HepG2 (cell line): ENCODE measurements around the gene PFDN1. TPM values are rescaled to one million over a fixed set of nuclear protein-coding genes. Genes with fewer than 3 reads are reported as not detected.

Source experiments
- ATAC-seq: fragments of 200-7000 bp; cut with Tn5 transposase; 3 replicates; pipeline ENCODE4 v1.9.1; 2020; ENCODE audit warnings: mild to moderate bottlenecking, moderate library complexity
- BruUV-seq: library from RNA; stranded (reverse); fragments of 400-500 nt; replicated peaks from 2 replicates; lab custom pipeline; 2021; lab: Mats Ljungman, UMichigan
- CTCF ChIA-PET: fragments of 300-600 bp; formaldehyde crosslinking; extraction: SDS; loops from one replicate; lab custom pipeline; 2021; ENCODE audit warnings: low total read pairs, inconsistent platforms, low intra/inter-chr PET ratio; lab: Yijun Ruan, JAX
- POLR2A ChIA-PET: fragments of 350-600 bp; sonication (Branson Sonifier 250); formaldehyde crosslinking; loops from one replicate; lab custom pipeline; 2020; ENCODE audit warnings: antibody characterized with exemption, inconsistent platforms; lab: Yijun Ruan, JAX
- DNase-seq: peaks from one replicate; pipeline ENCODE4 v3.0.0-alpha.2; 2015; ENCODE audit warnings: low spot score
- FAIRE-seq: peaks from 3 replicates; lab custom pipeline; 2011; peaks lifted over from hg19 to GRCh38; lab: Jason Lieb, UNC
- H2AFZ ChIP-seq: one replicate; pipeline ENCODE4 v1.6.1; 2011; ENCODE audit warnings: low read length, inconsistent platforms
- H3K27ac ChIP-seq: fragments of 300-600 bp; 3 replicates; pipeline ENCODE4 v1.8.0; 2011; ENCODE audit warnings: mixed run types, mild to moderate bottlenecking, mixed read lengths, low read length, inconsistent platforms; ENCODE audit not compliant: insufficient read depth; ENCODE audit errors: extremely low read length
- H3K27me3 ChIP-seq, 2 experiments: fragments of 200-600 bp in 1 of 2; 2 replicates in 1 of 2; 3 replicates in 1 of 2; pipeline versions ENCODE4 v1.6.0 to v1.8.0; 2011; ENCODE audit warnings: low read length in 2 of 2, mild to moderate bottlenecking in 2 of 2, moderate library complexity in 2 of 2, inconsistent platforms in 1 of 2; ENCODE audit not compliant: insufficient read depth in 2 of 2, control insufficient read depth in 1 of 2
- H3K36me3 ChIP-seq, 2 experiments: fragments of 200-600 bp in 1 of 2; replicated peaks in 1 of 2; 2 replicates in 1 of 2; 3 replicates in 1 of 2; pipeline versions ENCODE4 v1.5.1 to v1.8.0; 2011; ENCODE audit warnings: low read length in 2 of 2, inconsistent platforms in 1 of 2; ENCODE audit not compliant: insufficient read depth in 2 of 2, control insufficient read depth in 1 of 2
- H3K4me1 ChIP-seq: 2 replicates; pipeline ENCODE4 v1.5.1; 2012; ENCODE audit warnings: low read length, inconsistent platforms; ENCODE audit not compliant: insufficient read depth
- H3K4me2 ChIP-seq: 2 replicates; pipeline ENCODE4 v1.6.0; 2011; ENCODE audit warnings: low read depth, low read length, inconsistent platforms
- H3K4me3 ChIP-seq, 3 experiments: fragments of 200-600 bp in 1 of 3; sonication (generic), shearing (Covaris generic) in 1 of 3; replicated peaks in 1 of 3; 2 replicates each; pipeline ENCODE4 v1.5.1; 2011 to 2016; ENCODE audit warnings: low read length in 3 of 3, inconsistent platforms in 2 of 3, low read depth in 2 of 3, mild to moderate bottlenecking in 2 of 3, control low read depth in 1 of 3, mixed read lengths in 1 of 3; ENCODE audit not compliant: insufficient read depth in 1 of 3
- H3K79me2 ChIP-seq: one replicate; pipeline ENCODE4 v1.6.1; 2011; ENCODE audit warnings: low read length, inconsistent platforms; ENCODE audit not compliant: insufficient read depth
- H3K9ac ChIP-seq: 2 replicates; pipeline ENCODE4 v1.6.0; 2011; ENCODE audit warnings: mild to moderate bottlenecking, low read depth, low read length, inconsistent platforms; ENCODE audit not compliant: insufficient read depth
- H3K9me3 ChIP-seq: 2 replicates; pipeline ENCODE4 v1.5.1; 2012; ENCODE audit warnings: mild to moderate bottlenecking, low read length
- H4K20me1 ChIP-seq: 2 replicates; pipeline ENCODE4 v1.6.0; 2011; ENCODE audit warnings: inconsistent platforms, mild to moderate bottlenecking, low read length, moderate library complexity; ENCODE audit not compliant: insufficient read depth
- ARNTL ChIP-seq: sonication (generic); formaldehyde crosslinking; IDR thresholded peaks from 2 replicates; pipeline ENCODE4 v1.4.0; 2020; ENCODE audit warnings: mild to moderate bottlenecking, missing genetic modification reagents
- ATF1 ChIP-seq: IDR thresholded peaks from 2 replicates; pipeline ENCODE4 v1.6.1; 2016; ENCODE audit warnings: mild to moderate bottlenecking, control low read depth
- GATAD1 ChIP-seq: IDR thresholded peaks from 2 replicates; pipeline ENCODE4 v1.6.1; 2016; ENCODE audit warnings: missing genetic modification reagents, missing compliant biosample characterization
- HNRNPK ChIP-seq: fragments of 200-400 bp; formaldehyde crosslinking; IDR thresholded peaks from 2 replicates; pipeline ENCODE4 v1.6.1; 2018; ENCODE audit warnings: low read length, low read depth, moderate library complexity, mild to moderate bottlenecking; ENCODE audit not compliant: poor library complexity, severe bottlenecking
- IKZF5 ChIP-seq: IDR thresholded peaks from 2 replicates; pipeline ENCODE4 v1.6.1; 2018; ENCODE audit warnings: missing genetic modification reagents, mild to moderate bottlenecking, missing compliant biosample characterization
- JUN ChIP-seq: sonication (generic); formaldehyde crosslinking; IDR thresholded peaks from 2 replicates; pipeline ENCODE4 v1.4.0; 2020; ENCODE audit warnings: mild to moderate bottlenecking, missing genetic modification reagents
- PCBP1 ChIP-seq: fragments of 200-400 bp; formaldehyde crosslinking; IDR thresholded peaks from 2 replicates; pipeline ENCODE4 v1.6.1; 2017; ENCODE audit warnings: mild to moderate bottlenecking, low read depth, low read length, borderline replicate concordance
- RBM22 ChIP-seq: fragments of 200-400 bp; formaldehyde crosslinking; optimal IDR thresholded peaks from 2 replicates; pipeline ENCODE3; 2017; ENCODE audit warnings: mild to moderate bottlenecking, low read length, moderate library complexity
- SP1 ChIP-seq, 2 experiments: fragments of 450-650 bp in 1 of 2; sonication (generic) in 1 of 2; formaldehyde crosslinking in 1 of 2; IDR thresholded peaks; 2 replicates each; pipeline versions ENCODE4 v1.4.0 to v1.6.1; 2016 to 2020; ENCODE audit warnings: missing genetic modification reagents in 1 of 2
- TFAP4 ChIP-seq: sonication (generic); IDR thresholded peaks from 2 replicates; pipeline ENCODE4 v1.6.1; 2016; ENCODE audit warnings: low read depth, borderline replicate concordance
- TGIF2 ChIP-seq: IDR thresholded peaks from 2 replicates; pipeline ENCODE4 v1.6.1; 2016; ENCODE audit warnings: control low read depth, missing compliant biosample characterization
- TP53 ChIP-seq: sonication (generic); formaldehyde crosslinking; conservative IDR thresholded peaks from 2 replicates; pipeline ENCODE4 v1.4.0; 2020; ENCODE audit warnings: missing genetic modification reagents
- ZFP82 ChIP-seq: sonication (generic); formaldehyde crosslinking; IDR thresholded peaks from 2 replicates; pipeline ENCODE4 v1.5.1; 2020; ENCODE audit warnings: mild to moderate bottlenecking, missing genetic modification reagents, borderline replicate concordance
- ZNF333 ChIP-seq: sonication (generic); formaldehyde crosslinking; IDR thresholded peaks from 2 replicates; pipeline ENCODE4 v1.4.0; 2020; ENCODE audit warnings: mild to moderate bottlenecking, missing genetic modification reagents, borderline replicate concordance
- ZNF7 ChIP-seq: IDR thresholded peaks from 2 replicates; pipeline ENCODE4 v1.6.1; 2016; ENCODE audit warnings: missing biosample characterization, missing genetic modification reagents
- ZNF780A ChIP-seq: sonication (generic); formaldehyde crosslinking; IDR thresholded peaks from 2 replicates; pipeline ENCODE4 v1.8.0; 2022; ENCODE audit warnings: mild to moderate bottlenecking, missing genetic modification reagents, moderate library complexity
- WGBS: methylation state at CpG from one replicate; pipeline ENCODE4 v1.1.6; 2017; ENCODE audit warnings: low lambda C conversion rate; 5-methylcytosine and 5-hydroxymethylcytosine counted together
- in situ Hi-C: cut with HindIII; loops from 2 replicates; pipeline ENCODE4 v1.10.0; 2017; ENCODE audit warnings: low pct_unique_long_range_greater_than_20kb; ENCODE audit not compliant: extremely low pct_ligation_motif_present
- intact Hi-C: fragments of 100-400 bp; cut with micrococcal nuclease; formaldehyde crosslinking; loops from one replicate; pipeline ENCODE4 v1.10.0; 2022; ENCODE audit not compliant: unreplicated experiment
- polyA plus RNA-seq, 8 experiments: library from polyadenylated mRNA; depleted of rRNA in 3 of 8; stranded (reverse) in 7 of 8; unstranded in 1 of 8; fragments of >200 nt; fragmentation: Illumina TruSeq in 4 of 8; extraction: Trizol in 4 of 8; gene quantifications; 2 replicates each; pipeline versions ENCODE4 v1.2.1 to v1.2.3, GENCODE V29; 2011 to 2016; ENCODE audit warnings: low read depth in 4 of 8, missing spikeins in 1 of 8, mixed read lengths in 1 of 8; ENCODE audit not compliant: insufficient read depth in 1 of 8
- total RNA-seq, 5 experiments: library from RNA; depleted of rRNA; stranded (reverse); fragments of >200 nt; fragmentation: Illumina TruSeq; extraction: Trizol; gene quantifications; 2 replicates each; pipeline ENCODE4 v1.2.3, GENCODE V29; 2016; ENCODE audit warnings: low read depth in 1 of 5
- TF ChIP-seq, protein P1 (sequence below): sonication (generic); formaldehyde crosslinking; IDR thresholded peaks from 2 replicates; pipeline ENCODE4 v1.5.0; 2020; ENCODE audit warnings: missing genetic modification reagents, mild to moderate bottlenecking, borderline replicate concordance

The PFDN1 gene
- total and polyA plus RNA-seq, 2 of the 13 experiments (the other 11 are each of a cell fraction or from before 2014, with no cell fraction given) = 67.2 to 70.8 TPM

GRCh38 chr5:140286424-140286823 lies 16.5 kb downstream of the PFDN1 start:
- Histone ChIP-seq H4K20me1 (no peaks in the 10 kb centered on the region), H3K9me3 (no peaks in the 10 kb centered on the region), H3K4me2 (no peak overlapping the region), H2AFZ (no peak overlapping the region), H3K27me3 (no peaks in the 10 kb centered on the region), H3K36me3 (peaks cover 3 to 9% of the 10 kb centered on the region in 2 experiments; a peak in 1 of 5 replicates), H3K27ac (no peak overlapping the region), H3K79me2 (peaks cover 82% of the 10 kb centered on the region), H3K4me3 (no peak overlapping the region), H3K4me1 (peaks cover 36% of the 10 kb centered on the region), H3K9ac (no peak overlapping the region)
- FAIRE-seq (no peak), ATAC-seq (no peak), DNase-seq (no peak)
- 88% methylated on average over 4 of the region's 5 CpGs for WGBS
- BruUV-seq = no TSS peak
- CTCF ChIA-PET = no interaction called here
- POLR2A ChIA-PET = no interaction called here
- intact Hi-C loops (no loop called here), in situ Hi-C loops (no loop called here)
- peak; percentile 71 for TF ChIP-seq HNRNPK
- TF ChIP-seq ZNF333 (CRISPR knock-in tag) = no peak
- TF ChIP-seq PCBP1 = 0 out of 2 replicates have a peak, but pooled peaks have one; percentile 64

DNA sequence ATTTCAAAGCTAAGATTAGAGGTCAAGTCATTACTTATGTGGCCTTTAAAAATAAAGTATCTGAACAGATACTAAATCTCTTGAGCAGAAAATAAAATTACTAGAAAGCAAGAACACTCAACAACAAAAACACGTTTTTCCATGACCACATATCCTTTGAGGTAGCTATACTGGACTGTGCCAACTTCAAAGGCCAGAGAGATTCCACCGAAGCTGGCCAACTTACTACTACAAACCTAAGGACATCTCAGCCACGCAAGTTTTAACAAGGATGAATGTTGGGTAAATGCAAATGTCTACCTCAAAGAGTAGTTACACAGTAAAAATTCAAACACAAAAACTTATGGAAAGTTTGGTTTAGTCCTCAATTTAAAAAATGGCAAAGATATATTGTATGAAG lies 18.9 kb downstream of the PFDN1 start:
- H3K9ac ChIP-seq = no peak overlapping the region
- TF ChIP-seq TFAP4 (no peak), ATF1 (CRISPR knock-in tag) (no peak), TGIF2 (CRISPR knock-in tag) (no peak), ZNF780A (CRISPR knock-in tag) (no peak), RBM22 (no peak), TP53 (CRISPR knock-in tag) (no peak), JUN (CRISPR knock-in tag) (no peak), GATAD1 (CRISPR knock-in tag) (no peak), ZNF7 (CRISPR knock-in tag) (no peak), ZFP82 (CRISPR knock-in tag) (no peak), IKZF5 (no peak), ARNTL (CRISPR knock-in tag) (no peak), SP1 (IDR thresholded peaks at IDR 0.05) (no peak), SP1 (CRISPR knock-in tag; IDR thresholded peaks at IDR 0.05) (no peak)
- TF ChIP-seq, protein P1, sequence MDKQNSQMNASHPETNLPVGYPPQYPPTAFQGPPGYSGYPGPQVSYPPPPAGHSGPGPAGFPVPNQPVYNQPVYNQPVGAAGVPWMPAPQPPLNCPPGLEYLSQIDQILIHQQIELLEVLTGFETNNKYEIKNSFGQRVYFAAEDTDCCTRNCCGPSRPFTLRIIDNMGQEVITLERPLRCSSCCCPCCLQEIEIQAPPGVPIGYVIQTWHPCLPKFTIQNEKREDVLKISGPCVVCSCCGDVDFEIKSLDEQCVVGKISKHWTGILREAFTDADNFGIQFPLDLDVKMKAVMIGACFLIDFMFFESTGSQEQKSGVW (CRISPR knock-in tag) = no peak
- no peak overlapping the region for H3K27ac ChIP-seq
- no peak overlapping the region for H2AFZ ChIP-seq
- H3K79me2 ChIP-seq = peaks cover 58% of the 10 kb centered on the region
- no peak for DNase-seq
- no TSS peak for BruUV-seq
- POLR2A ChIA-PET = no interaction called here
- peaks cover 6 to 14% of the 10 kb centered on the region in 2 experiments; a peak in 3 of 5 replicates for H3K36me3 ChIP-seq
- no peak overlapping the region for H3K4me2 ChIP-seq
- H3K9me3 ChIP-seq = no peaks in the 10 kb centered on the region
- no peaks in the 10 kb centered on the region for H4K20me1 ChIP-seq
- H3K4me3 ChIP-seq = no peak overlapping the region
- no peak for FAIRE-seq
- H3K4me1 ChIP-seq = peaks cover 15% of the 10 kb centered on the region; the same call in 1 of the 2 replicates
- H3K27me3 ChIP-seq = no peaks in the 10 kb centered on the region
- in situ Hi-C loops = no loop called here
- WGBS = 95% methylated on average over 3 of the region's 3 CpGs
- intact Hi-C loops = no loop called here
- CTCF ChIA-PET = no interaction called here
- ATAC-seq = no peak
